Stimulated activated memory B cell treated with anti-CD40 and anti-IgM and Interleukin-4, amounts not matched to agents 10 μg/mL and 1 μg/mL and 100 μg/mL, for 72 hours (primary cell): ENCODE results near the gene SEL1L2.

Experiments
- ATAC-seq: fragments of 150-1000 bp; cut with Tn5 transposase; 2 replicates; pipeline ENCODE4 v1.10.0; 2021
- H3K27ac Mint-ChIP-seq: one replicate; pipeline ENCODE4 v1.8.0; 2022; ENCODE audit warnings: mild to moderate bottlenecking, mixed read lengths
- H3K27me3 Mint-ChIP-seq: one replicate; pipeline ENCODE4 v1.8.0; 2022; ENCODE audit warnings: mixed read lengths
- H3K36me3 Mint-ChIP-seq: one replicate; pipeline ENCODE4 v1.8.0; 2022; ENCODE audit warnings: mixed read lengths
- H3K4me1 Mint-ChIP-seq: one replicate; pipeline ENCODE4 v1.8.0; 2022; ENCODE audit warnings: mixed read lengths
- H3K4me3 Mint-ChIP-seq: one replicate; pipeline ENCODE4 v1.8.0; 2022; ENCODE audit warnings: mild to moderate bottlenecking, moderate library complexity, mixed read lengths
- H3K9me3 Mint-ChIP-seq: one replicate; pipeline ENCODE4 v1.8.0; 2022; ENCODE audit warnings: mixed read lengths

SEL1L2 gene

GRCh38 chr20:13858871-13859270, 131.5 kb downstream of the SEL1L2 start:
- H3K4me3 Mint-ChIP-seq, result no peak overlapping the region
- peaks cover 18% of the 10 kb centered on the region for H3K27me3 Mint-ChIP-seq
- H3K36me3 Mint-ChIP-seq, result no peaks in the 10 kb centered on the region
- no peaks in the 10 kb centered on the region for H3K9me3 Mint-ChIP-seq
- no peak overlapping the region for H3K27ac Mint-ChIP-seq
- no peak for ATAC-seq
- peaks cover 11% of the 10 kb centered on the region for H3K4me1 Mint-ChIP-seq

- no peak overlapping the region for H3K4me3 Mint-ChIP-seq
- peaks cover 18% of the 10 kb centered on the region for H3K27me3 Mint-ChIP-seq
- no peak overlapping the region for H3K27ac Mint-ChIP-seq
- no peaks in the 10 kb centered on the region for H3K9me3 Mint-ChIP-seq
- H3K36me3 Mint-ChIP-seq, result no peaks in the 10 kb centered on the region
- ATAC-seq, result no peak
- peaks cover 11% of the 10 kb centered on the region for H3K4me1 Mint-ChIP-seq
These were observed 132.0 kb downstream of the SEL1L2 start for GRCh38 chr20:13858439-13858838.

- Mint-ChIP-seq H3K27me3 (peaks cover 18% of the 10 kb centered on the region), H3K9me3 (no peaks in the 10 kb centered on the region), H3K27ac (no peak overlapping the region), H3K4me1 (peaks cover 11% of the 10 kb centered on the region), H3K4me3 (no peak overlapping the region), H3K36me3 (no peaks in the 10 kb centered on the region)
- no peak for ATAC-seq
These were observed 132.5 kb downstream of the SEL1L2 start for GRCh38 chr20:13857961-13858360.

- H3K4me1 Mint-ChIP-seq, result peaks cover 11% of the 10 kb centered on the region
- no peak overlapping the region for H3K4me3 Mint-ChIP-seq
- ATAC-seq, result no peak
- H3K27ac Mint-ChIP-seq, result no peak overlapping the region
- H3K36me3 Mint-ChIP-seq, result no peaks in the 10 kb centered on the region
- H3K9me3 Mint-ChIP-seq, result no peaks in the 10 kb centered on the region
- H3K27me3 Mint-ChIP-seq, result peaks cover 18% of the 10 kb centered on the region
These were observed 133.1 kb downstream of the SEL1L2 start for GRCh38 chr20:13857304-13857703.

GRCh38 chr20:13856354-13856753, 134.1 kb downstream of the SEL1L2 start:
- peaks cover 11% of the 10 kb centered on the region for H3K4me1 Mint-ChIP-seq
- no peak for ATAC-seq
- no peak overlapping the region for H3K4me3 Mint-ChIP-seq
- H3K27me3 Mint-ChIP-seq, result peaks cover 9% of the 10 kb centered on the region
- no peaks in the 10 kb centered on the region for H3K36me3 Mint-ChIP-seq
- no peak overlapping the region for H3K27ac Mint-ChIP-seq
- H3K9me3 Mint-ChIP-seq, result no peaks in the 10 kb centered on the region

GRCh38 chr20:13855613-13856012, 134.8 kb downstream of the SEL1L2 start:
- Mint-ChIP-seq H3K9me3 (no peaks in the 10 kb centered on the region), H3K4me1 (peaks cover 11% of the 10 kb centered on the region), H3K4me3 (no peak overlapping the region), H3K27ac (no peak overlapping the region), H3K27me3 (peaks cover 9% of the 10 kb centered on the region), H3K36me3 (no peaks in the 10 kb centered on the region)
- no peak for ATAC-seq

GRCh38 chr20:13852306-13852705, 138.1 kb downstream of the SEL1L2 start:
- Mint-ChIP-seq H3K4me1 (peaks cover 11% of the 10 kb centered on the region), H3K27me3 (peaks cover 9% of the 10 kb centered on the region), H3K4me3 (no peak overlapping the region), H3K27ac (no peak overlapping the region), H3K9me3 (peaks cover 5% of the 10 kb centered on the region), H3K36me3 (no peaks in the 10 kb centered on the region)
- ATAC-seq, result no peak

- Mint-ChIP-seq H3K27ac (no peak overlapping the region), H3K27me3 (peaks cover 9% of the 10 kb centered on the region), H3K4me3 (no peak overlapping the region), H3K4me1 (peaks cover 9% of the 10 kb centered on the region), H3K36me3 (no peaks in the 10 kb centered on the region), H3K9me3 (peaks cover 5% of the 10 kb centered on the region)
- no peak for ATAC-seq
These were observed 139.1 kb downstream of the SEL1L2 start for GRCh38 chr20:13851279-13851678.

GRCh38 chr20:13844296-13844695, 146.1 kb downstream of the SEL1L2 start:
- peaks cover 5% of the 10 kb centered on the region for H3K9me3 Mint-ChIP-seq
- no peaks in the 10 kb centered on the region for H3K36me3 Mint-ChIP-seq
- H3K4me1 Mint-ChIP-seq, result no peaks in the 10 kb centered on the region
- no peak overlapping the region for H3K4me3 Mint-ChIP-seq
- no peak overlapping the region for H3K27ac Mint-ChIP-seq
- ATAC-seq, result no peak
- H3K27me3 Mint-ChIP-seq, result no peaks in the 10 kb centered on the region

GRCh38 chr20:13841206-13841605, 149.2 kb downstream of the SEL1L2 start:
- no peak overlapping the region for H3K27ac Mint-ChIP-seq
- no peak overlapping the region for H3K4me3 Mint-ChIP-seq
- H3K4me1 Mint-ChIP-seq, result no peaks in the 10 kb centered on the region
- H3K27me3 Mint-ChIP-seq, result peaks cover 21% of the 10 kb centered on the region
- no peak for ATAC-seq
- H3K36me3 Mint-ChIP-seq, result no peaks in the 10 kb centered on the region
- H3K9me3 Mint-ChIP-seq, result no peaks in the 10 kb centered on the region

- H3K27ac Mint-ChIP-seq, result no peak overlapping the region
- ATAC-seq, result no peak
- no peak overlapping the region for H3K4me3 Mint-ChIP-seq
- no peaks in the 10 kb centered on the region for H3K4me1 Mint-ChIP-seq
- no peaks in the 10 kb centered on the region for H3K36me3 Mint-ChIP-seq
- peaks cover 30% of the 10 kb centered on the region for H3K27me3 Mint-ChIP-seq
- no peaks in the 10 kb centered on the region for H3K9me3 Mint-ChIP-seq
These were observed 150.3 kb downstream of the SEL1L2 start for GRCh38 chr20:13840093-13840465.

GRCh38 chr20:13839421-13840092, 150.9 kb downstream of the SEL1L2 start:
- no peak for ATAC-seq
- Mint-ChIP-seq H3K9me3 (no peaks in the 10 kb centered on the region), H3K27ac (no peak overlapping the region), H3K36me3 (no peaks in the 10 kb centered on the region), H3K4me1 (no peaks in the 10 kb centered on the region), H3K27me3 (peaks cover 30% of the 10 kb centered on the region), H3K4me3 (no peak overlapping the region)

GRCh38 chr20:13838664-13839063, 151.8 kb downstream of the SEL1L2 start:
- Mint-ChIP-seq H3K9me3 (no peaks in the 10 kb centered on the region), H3K4me3 (no peak overlapping the region), H3K27ac (no peak overlapping the region), H3K27me3 (peaks cover 30% of the 10 kb centered on the region), H3K36me3 (no peaks in the 10 kb centered on the region), H3K4me1 (no peaks in the 10 kb centered on the region)
- ATAC-seq, result no peak

GRCh38 chr20:13831476-13831875, 158.9 kb downstream of the SEL1L2 start:
- no peak overlapping the region for H3K27ac Mint-ChIP-seq
- H3K36me3 Mint-ChIP-seq, result no peaks in the 10 kb centered on the region
- no peaks in the 10 kb centered on the region for H3K4me1 Mint-ChIP-seq
- no peak overlapping the region for H3K4me3 Mint-ChIP-seq
- H3K27me3 Mint-ChIP-seq, result peaks cover 27% of the 10 kb centered on the region
- ATAC-seq, result no peak
- peaks cover 3% of the 10 kb centered on the region for H3K9me3 Mint-ChIP-seq

- Mint-ChIP-seq H3K27ac (no peak overlapping the region), H3K4me1 (no peaks in the 10 kb centered on the region), H3K36me3 (no peaks in the 10 kb centered on the region), H3K27me3 (peaks cover 16% of the 10 kb centered on the region), H3K4me3 (no peak overlapping the region), H3K9me3 (no peaks in the 10 kb centered on the region)
- no peak for ATAC-seq
These were observed 164.9 kb downstream of the SEL1L2 start for GRCh38 chr20:13825465-13825864.

- ATAC-seq, result no peak
- Mint-ChIP-seq H3K36me3 (no peaks in the 10 kb centered on the region), H3K27me3 (peaks cover 16% of the 10 kb centered on the region), H3K4me3 (no peak overlapping the region), H3K27ac (no peak overlapping the region), H3K9me3 (no peaks in the 10 kb centered on the region), H3K4me1 (no peaks in the 10 kb centered on the region)
These were observed 166.0 kb downstream of the SEL1L2 start for GRCh38 chr20:13824459-13824858.

GRCh38 chr20:13822459-13822858, 168.0 kb downstream of the SEL1L2 start:
- no peak overlapping the region for H3K4me3 Mint-ChIP-seq
- H3K27me3 Mint-ChIP-seq, result peaks cover 9% of the 10 kb centered on the region
- H3K4me1 Mint-ChIP-seq, result no peaks in the 10 kb centered on the region
- peaks cover 14% of the 10 kb centered on the region for H3K36me3 Mint-ChIP-seq
- no peaks in the 10 kb centered on the region for H3K9me3 Mint-ChIP-seq
- no peak overlapping the region for H3K27ac Mint-ChIP-seq
- no peak for ATAC-seq
